ENCODE results near the gene GM2A.

Gene GM2A

GRCh38 chr5:151312756-151313324, 59.9 kb downstream of the GM2A start:
- no peak for DNase-seq (ENCODE audit: low read depth, low spot score)
- Histone ChIP-seq H3K4me3 (no peak overlapping the region), H3K27ac (no peak overlapping the region), H3K9ac (ENCODE audit: insufficient read length) (no peak overlapping the region), H3K36me3 (ENCODE audit: insufficient read depth, low read length) (no peaks in the 10 kb centered on the region), H3K9me3 (ENCODE audit: low read depth, low read length) (no peaks in the 10 kb centered on the region)
- TF ChIP-seq POLR2AphosphoS5 (IDR thresholded peaks at IDR 0.05; ENCODE audit: borderline replicate concordance, low read depth, low read length) (no peak), EZH2 (IDR thresholded peaks at IDR 0.05) (no peak), FOXP2 (optimal IDR thresholded peaks at IDR 0.05; ENCODE audit: control extremely low read depth, extremely low read length, insufficient read depth) (no peak)

- TF ChIP-seq POLR2AphosphoS5 (IDR thresholded peaks at IDR 0.05; ENCODE audit: borderline replicate concordance, low read depth, low read length), result no peak
- TF ChIP-seq EZH2 (IDR thresholded peaks at IDR 0.05), result no peak
- no peak for TF ChIP-seq FOXP2 (optimal IDR thresholded peaks at IDR 0.05; ENCODE audit: control extremely low read depth, extremely low read length, insufficient read depth)
- Histone ChIP-seq H3K27ac (no peak overlapping the region), H3K36me3 (ENCODE audit: insufficient read depth, low read length) (no peaks in the 10 kb centered on the region), H3K9me3 (ENCODE audit: low read depth, low read length) (no peaks in the 10 kb centered on the region), H3K4me3 (no peak overlapping the region), H3K9ac (ENCODE audit: insufficient read length) (no peak overlapping the region)
- no peak for DNase-seq (ENCODE audit: low read depth, low spot score)
Observed at GRCh38 chr5:151313357-151313756, 60.4 kb downstream of the GM2A start.

- Histone ChIP-seq H3K27ac (no peak overlapping the region), H3K9me3 (ENCODE audit: low read depth, low read length) (no peaks in the 10 kb centered on the region), H3K4me3 (no peak overlapping the region), H3K9ac (ENCODE audit: insufficient read length) (no peak overlapping the region), H3K36me3 (ENCODE audit: insufficient read depth, low read length) (no peaks in the 10 kb centered on the region)
- TF ChIP-seq EZH2 (IDR thresholded peaks at IDR 0.05) (no peak), POLR2AphosphoS5 (IDR thresholded peaks at IDR 0.05; ENCODE audit: borderline replicate concordance, low read depth, low read length) (no peak), FOXP2 (optimal IDR thresholded peaks at IDR 0.05; ENCODE audit: control extremely low read depth, extremely low read length, insufficient read depth) (no peak)
- DNase-seq (ENCODE audit: low read depth, low spot score), result no peak
Observed at GRCh38 chr5:151315998-151316597, 63.1 kb downstream of the GM2A start.

GRCh38 chr5:151317871-151318270, 64.9 kb downstream of the GM2A start:
- no peak for TF ChIP-seq FOXP2 (optimal IDR thresholded peaks at IDR 0.05; ENCODE audit: control extremely low read depth, extremely low read length, insufficient read depth)
- TF ChIP-seq EZH2 (IDR thresholded peaks at IDR 0.05), result no peak
- TF ChIP-seq POLR2AphosphoS5 (IDR thresholded peaks at IDR 0.05; ENCODE audit: borderline replicate concordance, low read depth, low read length), result no peak

DNA sequence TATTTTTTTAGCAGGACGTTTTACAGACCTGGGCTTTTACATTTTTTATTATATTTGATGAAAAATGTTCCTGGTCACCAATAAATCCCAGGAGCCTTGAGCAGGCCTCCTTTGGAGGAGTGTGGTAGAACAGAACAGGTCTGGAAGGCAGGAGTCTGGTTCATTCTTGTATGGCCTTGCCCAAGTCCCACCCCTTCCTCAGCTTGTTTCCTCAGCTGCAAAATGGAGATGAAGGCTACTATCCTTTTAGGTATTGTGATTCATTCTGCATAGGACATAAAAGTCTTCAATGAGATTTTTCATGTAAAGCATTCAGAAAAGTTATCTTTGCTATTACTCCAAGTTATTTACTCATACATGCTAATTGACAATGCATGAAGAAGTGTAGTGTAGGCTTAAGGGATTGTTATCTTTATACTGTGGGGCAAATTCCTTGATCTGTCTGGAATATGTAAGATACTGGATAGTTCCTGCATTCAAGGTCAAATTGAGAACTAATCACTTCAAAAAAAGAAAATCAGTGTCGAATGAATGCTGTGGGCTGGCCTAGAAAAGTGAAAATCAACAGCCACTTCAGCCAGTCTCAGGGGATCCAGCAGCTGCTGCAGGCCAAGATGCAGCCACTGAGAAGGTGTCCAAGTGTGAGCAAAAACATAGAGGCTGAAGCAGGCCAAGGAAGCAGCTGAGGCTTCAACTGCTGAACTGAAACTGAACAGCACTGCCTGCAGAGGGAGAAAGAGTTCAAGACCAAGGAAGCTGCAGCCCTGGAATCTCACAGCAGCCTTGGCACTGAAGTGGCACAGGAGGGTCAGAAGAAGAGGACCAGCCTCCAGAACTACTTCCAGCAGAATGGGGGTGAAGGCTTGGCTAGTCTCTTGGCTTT, 66.1 kb downstream of the GM2A start:
- no peak for DNase-seq (ENCODE audit: low read depth, low spot score)
- Histone ChIP-seq H3K9ac (ENCODE audit: insufficient read length) (no peak overlapping the region), H3K36me3 (ENCODE audit: insufficient read depth, low read length) (no peaks in the 10 kb centered on the region), H3K27ac (peak overlapping the region; percentile 14; the same call in 1 of the 2 replicates), H3K4me3 (no peak overlapping the region), H3K9me3 (ENCODE audit: low read depth, low read length) (no peaks in the 10 kb centered on the region)
- no peak for TF ChIP-seq EZH2 (IDR thresholded peaks at IDR 0.05)
- no peak for TF ChIP-seq POLR2AphosphoS5 (IDR thresholded peaks at IDR 0.05; ENCODE audit: borderline replicate concordance, low read depth, low read length)
- TF ChIP-seq FOXP2 (optimal IDR thresholded peaks at IDR 0.05; ENCODE audit: control extremely low read depth, extremely low read length, insufficient read depth), result no peak

More at GRCh38 chr5:151317871-151318270, 64.9 kb downstream of the GM2A start:
- H3K9ac ChIP-seq (ENCODE audit: insufficient read length), result no peak overlapping the region
- peak overlapping the region; percentile 33; the same call in 1 of the 2 replicates for H3K4me3 ChIP-seq
- DNase-seq (ENCODE audit: low read depth, low spot score), result no peak
- H3K9me3 ChIP-seq (ENCODE audit: low read depth, low read length), result no peaks in the 10 kb centered on the region
- no peaks in the 10 kb centered on the region for H3K36me3 ChIP-seq (ENCODE audit: insufficient read depth, low read length)
- peak overlapping the region; percentile 54; the same call in 1 of the 2 replicates for H3K27ac ChIP-seq
